GM19467 (cell line): ENCODE measurements around the gene ZNF850.
"Not testable (repeated sequence)": the region's sequence is repeated elsewhere in the genome, so short reads cannot be mapped to it uniquely, and the experiment has no call there.

Experiments
- ATAC-seq: cut with Tn5 transposase; IDR thresholded peaks from one replicate; pipeline ENCODE4 v1.9.1; 2021; ENCODE audit warnings: mild to moderate bottlenecking, moderate library complexity; ENCODE audit not compliant: unreplicated experiment

The ZNF850 gene

DNA sequence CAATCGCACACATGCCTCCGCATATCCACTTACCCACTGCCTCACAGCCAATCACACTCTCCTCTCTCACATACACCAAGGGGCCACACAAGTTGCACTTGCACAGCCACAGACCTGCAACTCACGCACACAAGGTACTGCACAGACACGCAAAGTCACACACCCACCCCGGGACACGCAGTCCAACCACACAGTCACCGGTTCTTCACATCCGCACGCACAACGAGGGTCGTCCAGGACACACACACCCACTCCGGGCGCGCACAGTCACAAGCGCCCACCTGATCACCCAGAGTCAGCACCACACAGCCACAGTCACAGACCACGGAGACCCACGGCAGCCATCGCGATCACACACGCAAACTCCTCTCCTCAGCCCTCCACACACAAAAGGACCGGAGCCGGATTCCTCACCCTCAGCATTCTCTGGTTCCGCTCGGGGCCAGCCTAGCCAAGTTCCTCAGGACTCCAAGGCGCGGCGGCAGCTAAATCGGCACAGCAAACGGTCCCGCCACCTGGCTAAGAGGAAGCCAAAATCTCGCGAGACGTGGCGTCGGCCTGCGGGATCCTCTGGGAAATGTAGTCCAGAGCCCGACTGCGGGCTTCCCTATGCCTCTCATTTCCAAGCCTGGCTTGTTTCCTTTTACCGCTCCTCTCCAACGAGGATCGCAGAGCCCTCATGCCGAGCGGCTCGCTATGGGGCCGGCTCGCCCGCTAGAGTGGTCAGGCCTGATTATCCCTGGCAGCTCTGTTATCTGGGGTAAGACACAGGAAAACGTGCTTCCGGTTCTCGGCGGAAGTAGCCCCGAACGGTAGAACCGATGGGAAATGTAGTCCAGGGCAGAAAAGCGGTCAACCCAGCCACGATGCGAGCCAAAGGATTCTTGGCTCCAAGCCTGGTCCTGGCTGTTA, at the start of gene ZNF850:
Gene ZNF850, minus strand, starts transcription at position 497 of the 912 bp plus-strand sequence. CDS start 10,201 bp downstream, outside the sequence.
- peak; percentile 75 for ATAC-seq

DNA sequence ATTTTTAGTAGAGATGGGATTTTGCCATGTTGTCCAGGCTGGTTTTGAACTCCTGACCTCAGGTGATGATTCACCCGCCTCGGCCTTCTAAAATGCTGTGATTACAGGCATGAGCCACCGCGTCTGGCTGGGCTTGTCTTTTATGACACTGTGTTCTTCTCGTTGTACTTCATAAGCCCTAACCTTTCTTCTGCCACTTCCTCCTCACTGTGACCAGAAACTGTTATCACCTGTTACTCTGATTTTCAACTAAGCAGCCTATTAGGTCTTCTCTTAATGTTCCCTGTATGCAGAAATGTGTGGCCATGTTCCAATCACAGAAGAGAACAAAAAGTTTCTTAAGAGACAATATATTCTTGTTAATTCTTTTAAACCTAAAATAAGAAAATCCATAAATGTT, 49.2 kb upstream of the ZNF850 start:
- ATAC-seq = no peak

DNA sequence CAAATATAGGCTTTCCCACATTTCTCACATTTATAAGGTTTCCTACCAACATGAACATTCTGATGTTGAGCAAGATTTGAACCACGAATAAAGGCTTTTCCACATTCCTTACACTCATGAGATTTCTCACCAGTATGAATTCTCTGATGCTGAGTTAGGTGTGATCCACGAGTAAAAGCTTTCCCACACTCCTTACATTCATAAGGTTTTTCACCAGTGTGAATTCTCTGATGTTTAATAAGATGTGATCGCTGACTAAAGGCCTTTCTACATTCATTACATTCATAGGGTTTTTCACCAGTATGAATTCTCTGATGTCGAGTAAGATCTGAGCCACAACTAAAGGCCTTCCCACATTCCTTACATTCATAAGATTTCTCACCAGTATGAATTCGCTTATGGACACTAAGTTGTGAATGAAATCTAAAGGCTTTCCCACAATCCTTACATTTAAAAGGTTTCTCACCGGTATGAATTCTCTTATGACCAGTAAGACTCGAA, 46.6 kb upstream of the ZNF850 start:
- ATAC-seq = no peak

DNA sequence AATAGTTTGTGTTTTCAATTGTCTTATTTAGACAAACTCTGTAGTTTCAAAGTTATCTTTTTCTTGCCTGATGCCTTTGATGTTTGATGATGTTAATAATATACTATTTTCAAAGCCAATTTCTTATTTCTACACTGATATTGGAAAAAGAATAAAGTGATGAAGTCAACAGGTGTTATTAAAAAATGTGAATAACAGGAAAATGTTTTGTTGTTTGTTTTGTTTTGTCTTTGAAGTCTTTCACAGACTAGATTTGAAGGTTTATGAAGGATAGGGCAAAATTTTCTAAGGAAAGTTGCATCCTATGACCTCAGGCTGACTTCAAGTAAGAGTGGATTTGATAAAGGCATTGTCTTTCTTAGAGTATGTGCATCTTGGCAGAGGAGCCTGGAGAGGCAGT, 34.4 kb upstream of the ZNF850 start:
- no peak for ATAC-seq

DNA sequence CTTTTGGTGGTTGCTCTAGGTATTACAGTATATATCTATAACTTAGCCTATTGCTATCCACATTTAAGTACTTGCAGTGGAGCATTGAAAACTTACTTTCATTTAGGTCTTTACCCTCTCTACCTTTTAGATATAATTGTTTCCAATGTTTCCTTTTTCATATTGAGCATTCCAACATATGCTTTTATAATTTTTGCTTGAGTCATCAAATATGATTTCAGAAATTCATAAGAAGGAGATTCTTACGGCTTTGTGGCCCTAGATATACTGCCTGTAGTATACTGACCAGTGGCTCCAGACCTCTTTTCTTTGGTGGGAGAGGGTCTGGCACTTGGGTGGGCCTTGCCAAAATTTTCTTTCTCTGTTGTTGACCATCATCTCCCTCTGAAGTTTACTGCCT, 32.8 kb upstream of the ZNF850 start:
- ATAC-seq = no peak

DNA sequence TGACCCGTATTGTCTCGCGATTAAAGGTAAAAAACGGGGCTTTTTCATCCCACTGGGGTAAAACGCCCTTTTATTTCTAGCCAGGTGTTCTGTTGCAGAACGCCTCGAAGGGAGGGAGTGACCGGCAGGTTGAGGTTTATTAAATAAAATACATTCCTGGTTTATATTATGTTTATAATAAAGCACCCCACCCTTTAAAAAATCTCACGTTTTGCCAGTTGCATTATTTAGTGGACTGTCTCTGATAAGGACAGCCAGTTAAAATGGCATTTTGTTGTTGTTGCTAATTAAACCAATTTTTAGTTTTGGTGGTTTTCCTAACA, 25.1 kb upstream of the ZNF850 start:
- no peak for ATAC-seq

DNA sequence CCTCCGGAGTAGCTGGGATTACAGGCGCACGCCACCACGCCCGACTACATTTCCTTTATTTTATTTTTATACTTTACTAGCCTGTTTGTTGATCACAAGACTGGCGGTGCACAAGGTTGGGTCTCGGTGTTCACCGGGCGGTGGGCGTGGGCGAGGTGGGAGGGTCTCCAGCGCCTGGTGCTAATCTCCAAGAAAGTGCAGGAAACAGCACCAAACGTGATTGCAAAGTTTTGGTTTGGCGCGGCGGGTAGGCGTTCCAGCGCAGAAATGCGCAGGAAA, 24.0 kb upstream of the ZNF850 start:
- no peak for ATAC-seq

DNA sequence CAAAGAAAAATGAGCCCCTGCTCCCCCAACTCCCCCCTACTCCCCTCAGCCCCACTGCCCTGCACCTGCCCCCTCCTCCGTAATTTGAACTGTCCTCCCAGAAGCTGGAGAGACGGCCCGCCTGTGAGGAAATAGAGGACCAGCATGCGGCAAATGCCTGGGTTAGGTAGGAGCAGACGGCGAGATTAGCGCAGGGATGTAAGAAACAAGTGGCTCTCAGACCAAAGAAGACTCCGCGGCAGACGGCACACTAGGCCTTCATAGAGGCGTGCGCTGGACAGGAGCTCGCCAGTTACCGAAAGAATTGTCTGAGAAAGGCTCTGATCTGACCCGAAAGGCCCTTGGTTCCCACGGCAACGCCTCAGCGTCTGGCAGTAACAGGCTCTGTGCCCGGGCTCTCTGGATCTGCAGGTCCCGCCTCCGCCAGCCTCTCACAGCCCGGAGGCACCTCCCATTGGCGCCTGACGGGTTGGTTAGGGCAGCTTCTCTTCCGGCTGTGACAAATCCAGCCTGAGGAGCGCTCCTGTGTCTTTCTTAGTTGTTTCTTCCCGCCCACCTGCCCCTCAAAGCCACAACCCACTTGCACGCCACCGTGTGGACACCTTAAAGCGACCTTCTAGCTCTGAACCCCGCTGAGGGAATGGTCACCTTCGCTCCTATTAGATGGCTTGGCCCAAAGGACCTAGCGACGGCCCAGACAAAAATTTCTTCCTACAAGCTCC, 19.0 kb upstream of the ZNF850 start:
- not testable (repeated sequence) for ATAC-seq

DNA sequence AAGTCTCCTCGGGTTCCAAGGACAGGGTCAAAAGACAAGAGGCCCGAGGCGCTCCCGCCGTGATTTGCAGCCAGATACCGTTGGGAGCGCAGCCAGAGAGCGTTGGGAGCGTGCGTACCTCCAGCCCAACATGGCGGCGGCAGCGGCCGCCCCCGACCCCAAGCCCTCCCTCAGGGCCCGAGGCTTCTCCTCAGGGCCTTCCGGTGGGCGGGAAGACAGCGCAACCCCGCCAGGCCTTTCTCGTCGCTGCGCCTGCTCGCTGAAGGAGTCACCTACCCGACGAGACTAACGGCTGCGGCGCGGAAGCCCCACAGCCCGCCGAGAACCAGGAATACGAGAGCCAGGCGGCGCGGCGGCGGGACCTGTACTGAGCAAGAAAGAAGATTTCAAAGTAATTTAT, 3.2 kb upstream of the ZNF850 start:
- no peak for ATAC-seq

DNA sequence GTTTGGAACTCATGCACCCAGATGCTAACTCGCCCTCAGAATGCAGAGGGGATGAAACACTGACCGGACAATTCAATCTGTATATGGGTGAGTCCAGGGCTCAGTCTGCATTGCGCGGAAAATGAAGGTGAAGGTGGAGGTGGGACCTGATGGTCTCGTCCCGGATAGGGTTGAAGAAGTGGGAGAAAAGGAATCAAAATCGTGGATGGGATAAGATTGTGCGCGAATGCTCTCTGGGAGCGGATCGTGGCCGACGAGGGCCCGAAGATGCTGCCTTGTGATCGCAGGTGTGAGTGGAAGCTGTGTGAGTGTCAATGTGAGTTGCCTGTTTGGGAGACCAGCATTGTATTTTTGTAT, 594 bp upstream of the ZNF850 start:
- peak; percentile 20 for ATAC-seq

DNA sequence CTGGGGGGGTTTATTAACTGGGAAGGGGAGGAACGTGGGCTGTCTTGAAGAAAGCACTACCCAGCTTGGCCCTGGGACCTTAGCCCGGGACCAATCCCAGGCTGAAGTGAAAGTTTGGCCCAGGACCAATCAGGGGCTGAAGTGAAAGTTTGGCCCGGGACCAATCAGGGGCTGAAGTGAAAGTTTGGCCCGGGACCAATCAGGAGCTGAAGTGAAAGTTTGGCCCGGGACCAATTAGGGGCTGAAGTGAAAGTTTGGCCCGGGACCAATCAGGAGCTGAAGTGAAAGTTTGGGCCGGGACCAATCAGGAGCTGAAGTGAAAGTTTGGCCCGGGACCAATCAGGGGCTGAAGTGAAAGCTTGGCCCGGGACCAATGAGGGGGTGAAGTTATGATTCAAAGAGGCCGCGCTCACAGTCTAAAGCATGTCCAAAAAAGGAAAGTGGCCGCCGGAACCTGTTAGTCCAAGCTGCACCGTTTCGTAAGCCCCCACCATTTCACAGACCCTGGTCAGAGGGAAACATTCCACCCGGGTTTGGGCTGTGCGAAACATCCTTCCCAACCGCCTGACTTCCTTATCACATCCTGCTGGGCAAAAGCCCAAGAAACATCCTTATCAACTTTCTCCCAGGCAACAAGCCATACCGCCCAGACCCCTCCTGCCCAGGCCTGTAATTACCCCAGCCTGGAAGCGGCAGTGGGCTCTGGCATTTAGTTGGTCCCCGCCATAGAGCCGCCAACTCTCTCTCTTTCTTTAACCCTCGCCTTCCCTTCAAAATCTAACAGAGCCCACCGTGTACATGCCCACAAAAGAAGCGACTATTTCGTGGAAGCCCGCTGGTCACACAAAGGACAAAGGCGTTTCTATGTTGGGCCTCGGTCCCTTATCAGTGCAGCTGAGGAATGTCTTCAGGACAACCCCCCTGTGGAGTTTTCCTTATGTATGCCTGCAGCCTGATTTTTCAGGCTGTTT, 1.1 kb downstream of the ZNF850 start:
- no peak for ATAC-seq

DNA sequence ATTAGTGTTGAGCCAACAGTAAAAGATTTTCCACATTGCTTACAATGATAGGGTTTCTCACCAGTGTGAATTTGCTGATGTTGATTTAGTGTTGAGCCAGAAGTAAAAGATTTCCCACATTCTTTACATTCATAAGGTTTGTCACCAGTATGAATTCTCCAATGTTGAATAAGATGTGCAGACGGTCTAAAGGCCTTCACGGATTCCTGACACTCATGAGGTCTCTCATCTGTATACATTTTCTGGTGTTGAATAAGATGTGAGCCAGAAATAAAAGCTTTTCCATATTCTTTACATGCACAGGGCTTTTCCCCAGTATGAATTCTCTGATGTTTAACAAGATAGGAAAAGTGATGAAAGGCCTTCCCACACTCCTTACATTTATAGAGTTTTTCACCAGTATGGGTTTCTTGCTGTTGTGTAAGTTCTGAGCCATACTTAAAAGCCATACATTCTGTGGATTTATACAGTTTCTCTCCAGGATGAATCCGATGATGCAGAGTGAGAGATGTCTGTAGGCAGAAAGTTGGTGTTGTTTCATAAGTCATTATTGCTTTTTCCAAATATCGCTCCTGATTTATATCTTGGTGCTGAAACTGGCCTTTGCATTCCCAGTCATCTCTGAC, 22.4 kb downstream of the ZNF850 start:
- ATAC-seq = no peak

DNA sequence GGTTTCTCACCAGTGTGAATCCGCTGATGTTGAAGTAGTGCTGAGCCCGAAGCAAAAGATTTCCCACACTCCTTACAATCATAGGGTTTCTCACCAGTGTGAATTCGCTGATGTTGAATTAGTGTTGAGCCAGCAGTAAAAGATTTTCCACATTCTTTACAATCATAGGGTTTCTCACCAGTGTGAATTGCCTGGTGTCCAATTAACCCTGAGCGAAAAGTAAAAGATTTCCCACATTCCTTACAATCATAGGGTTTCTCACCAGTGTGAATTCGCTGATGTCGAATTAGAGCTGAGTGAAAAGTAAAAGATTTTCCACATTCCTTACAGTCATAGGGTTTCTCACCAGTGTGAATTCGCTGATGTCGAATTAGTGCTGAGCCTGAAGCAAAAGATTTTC, 23.0 kb downstream of the ZNF850 start:
- ATAC-seq = not testable (repeated sequence)

DNA sequence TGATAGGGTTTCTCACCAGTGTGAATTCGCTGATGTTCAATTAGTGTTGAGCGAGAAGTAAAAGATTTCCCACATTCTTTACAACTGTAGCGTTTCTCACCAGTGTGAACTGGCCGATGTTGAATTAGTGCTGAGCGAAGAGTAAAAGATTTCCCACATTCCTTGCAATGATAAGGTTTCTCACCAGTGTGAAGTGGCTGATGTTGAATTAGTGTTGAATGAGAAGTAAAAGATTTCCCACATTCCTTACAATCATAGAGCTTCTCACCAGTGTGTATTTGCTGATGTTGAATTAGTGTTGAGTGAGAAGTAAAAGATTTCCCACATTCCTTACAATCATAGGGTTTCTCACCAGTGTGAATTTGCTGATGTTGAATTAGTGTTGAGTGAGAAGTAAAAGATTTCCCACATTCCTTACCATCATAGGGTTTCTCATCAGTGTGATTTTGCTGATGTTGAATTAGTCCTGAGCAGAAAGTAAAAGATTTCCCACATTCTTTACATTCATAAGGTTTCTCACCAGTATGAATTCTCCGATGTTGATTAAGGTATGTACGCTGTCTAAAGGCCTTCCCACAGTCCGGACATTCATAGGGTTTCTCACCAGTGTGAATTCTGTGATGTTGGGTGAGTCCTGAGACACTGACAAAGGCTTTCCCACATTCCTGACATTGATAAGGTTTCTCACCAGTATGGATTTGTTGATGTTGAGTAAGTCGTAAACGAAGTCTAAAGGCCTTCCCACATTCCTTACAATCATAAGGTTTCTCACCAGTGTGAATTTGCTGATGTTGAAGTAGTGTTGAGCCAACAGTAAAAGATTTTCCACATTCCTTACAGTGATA, 24.0 kb downstream of the ZNF850 start:
- no peak for ATAC-seq

DNA sequence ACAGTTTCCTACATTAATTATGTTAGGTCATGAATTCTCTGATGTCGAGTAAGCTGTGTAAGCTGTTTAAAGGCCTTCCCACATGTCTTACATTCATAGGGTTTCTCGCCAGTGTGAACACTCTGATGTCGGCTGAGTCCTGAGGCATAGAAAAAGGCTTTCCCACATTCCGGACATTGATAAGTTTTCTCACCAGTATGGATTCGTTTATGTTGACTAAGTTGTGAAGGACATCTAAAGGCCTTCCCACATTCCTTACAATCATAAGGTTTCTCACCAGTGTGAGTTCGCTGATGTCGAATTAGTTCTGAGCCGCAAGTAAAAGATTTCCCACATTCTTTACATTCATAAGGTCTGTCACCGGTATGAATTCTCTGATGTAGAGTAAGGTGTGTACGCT, 24.9 kb downstream of the ZNF850 start:
- no peak for ATAC-seq

DNA sequence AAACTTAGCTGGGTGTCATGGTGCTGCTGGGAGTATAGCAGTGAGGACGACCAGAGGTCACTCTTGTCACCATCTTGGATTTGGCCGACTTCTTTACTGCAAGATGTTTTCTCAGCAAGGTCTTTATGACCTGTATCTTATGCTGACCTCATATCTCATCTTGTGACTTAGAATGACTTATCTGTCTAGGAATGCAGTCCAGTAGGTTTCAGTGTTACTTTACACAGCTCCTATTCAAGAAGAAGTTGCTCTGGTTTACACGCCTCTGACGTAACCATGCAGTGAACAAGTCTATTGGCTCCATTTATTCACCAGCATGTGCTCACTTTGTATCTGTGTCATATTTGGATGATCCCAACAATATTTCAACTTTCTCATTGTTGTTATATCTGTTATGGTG, 26.7 kb downstream of the ZNF850 start:
- ATAC-seq = no peak

DNA sequence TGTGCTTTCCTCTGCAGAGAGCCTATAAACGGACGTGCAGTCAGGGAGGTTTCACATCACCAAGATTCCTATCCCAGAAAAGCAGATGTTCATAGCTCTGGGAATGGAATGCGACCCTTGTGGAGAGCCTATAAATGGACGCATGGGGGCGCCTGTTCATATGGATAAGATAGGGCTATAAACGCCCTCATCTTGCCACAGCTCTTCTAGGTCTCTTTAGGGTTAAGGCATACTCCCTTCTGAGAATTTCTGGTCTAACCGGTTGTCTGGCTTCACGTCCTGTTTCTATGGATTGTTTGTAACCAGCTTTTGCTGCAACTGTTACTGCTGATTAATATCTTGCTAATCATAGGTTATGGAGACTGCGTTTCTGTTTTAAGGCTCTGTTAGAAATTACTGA, 36.4 kb downstream of the ZNF850 start:
- not testable (repeated sequence) for ATAC-seq

DNA sequence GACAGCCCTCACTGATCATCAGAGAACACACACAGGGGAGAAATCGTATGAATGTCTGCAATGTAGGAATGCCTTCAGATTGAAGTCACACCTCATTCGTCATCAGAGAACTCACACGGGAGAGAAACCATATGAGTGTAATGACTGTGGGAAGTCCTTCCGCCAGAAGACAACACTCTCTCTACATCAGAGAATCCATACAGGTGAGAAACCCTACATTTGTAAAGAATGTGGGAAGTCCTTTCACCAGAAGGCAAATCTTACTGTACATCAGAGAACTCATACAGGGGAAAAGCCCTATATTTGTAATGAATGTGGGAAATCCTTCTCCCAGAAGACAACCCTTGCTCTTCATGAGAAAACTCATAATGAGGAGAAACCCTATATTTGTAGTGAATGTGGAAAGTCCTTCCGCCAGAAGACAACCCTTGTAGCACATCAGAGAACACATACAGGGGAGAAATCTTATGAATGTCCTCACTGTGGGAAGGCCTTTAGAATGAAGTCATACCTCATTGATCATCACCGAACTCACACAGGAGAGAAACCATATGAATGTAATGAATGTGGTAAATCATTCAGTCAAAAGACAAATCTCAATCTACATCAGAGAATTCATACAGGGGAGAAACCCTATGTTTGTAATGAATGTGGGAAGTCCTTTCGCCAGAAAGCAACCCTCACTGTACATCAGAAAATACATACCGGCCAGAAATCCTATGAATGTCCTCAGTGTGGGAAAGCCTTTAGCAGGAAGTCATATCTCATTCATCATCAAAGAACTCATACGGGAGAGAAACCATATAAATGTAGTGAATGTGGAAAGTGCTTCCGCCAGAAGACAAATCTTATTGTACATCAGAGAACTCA, 52.7 kb downstream of the ZNF850 start:
- ATAC-seq = no peak

DNA sequence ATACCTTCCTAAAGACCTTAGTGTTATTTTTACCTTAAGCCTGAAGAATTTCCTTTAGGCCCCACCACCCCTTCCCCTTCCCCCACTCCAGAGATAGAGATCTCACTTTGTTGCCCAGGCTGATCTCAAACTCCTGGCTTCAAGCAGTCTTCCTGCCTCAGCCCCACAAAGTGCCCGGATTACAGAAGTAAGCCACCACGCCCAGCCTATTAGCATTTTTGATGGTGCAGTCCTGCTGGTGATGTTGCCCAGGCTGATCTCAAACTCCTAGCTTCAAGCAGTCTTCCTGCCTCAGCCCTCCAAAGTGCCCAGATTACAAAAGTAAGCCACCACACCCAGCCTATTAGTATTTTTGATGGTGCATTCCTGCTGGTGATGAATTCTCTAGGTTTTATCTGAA, 63.2 kb downstream of the ZNF850 start:
- ATAC-seq = no peak
